Stimulated activated naive CD8-positive, alpha-beta T cell treated with anti-CD3 and anti-CD28 coated beads, Interleukin-15, amount 100 ng/mL, for 72 hours (primary cell): ENCODE data around the gene NPC1L1.

Experiments
- ATAC-seq: fragments of 150-1000 bp; cut with Tn5 transposase; 2 replicates; pipeline ENCODE4 v1.10.0; 2021; ENCODE audit warnings: mild to moderate bottlenecking, moderate library complexity
- DNase-seq, 2 donors: peaks; one replicate each; pipeline ENCODE4 v3.0.0; 2021 to 2022
- H3K27ac Mint-ChIP-seq, 2 donors: one replicate each; pipeline ENCODE4 v1.8.0; 2022; ENCODE audit warnings: mild to moderate bottlenecking in 2 of 2, mixed read lengths in 2 of 2, moderate library complexity in 2 of 2
- H3K27me3 Mint-ChIP-seq: one replicate; pipeline ENCODE4 v1.8.0; 2022; ENCODE audit warnings: mixed read lengths
- H3K4me1 Mint-ChIP-seq: one replicate; pipeline ENCODE4 v1.8.0; 2022; ENCODE audit warnings: mild to moderate bottlenecking, mixed read lengths
- H3K4me3 Mint-ChIP-seq, 2 donors: one replicate each; pipeline ENCODE4 v1.8.0; 2022; ENCODE audit warnings: mild to moderate bottlenecking in 2 of 2, mixed read lengths in 2 of 2, moderate library complexity in 1 of 2
- H3K9me3 Mint-ChIP-seq, 2 donors: one replicate each; pipeline ENCODE4 v1.8.0; 2022; ENCODE audit warnings: mixed read lengths in 2 of 2

NPC1L1 gene

DNA sequence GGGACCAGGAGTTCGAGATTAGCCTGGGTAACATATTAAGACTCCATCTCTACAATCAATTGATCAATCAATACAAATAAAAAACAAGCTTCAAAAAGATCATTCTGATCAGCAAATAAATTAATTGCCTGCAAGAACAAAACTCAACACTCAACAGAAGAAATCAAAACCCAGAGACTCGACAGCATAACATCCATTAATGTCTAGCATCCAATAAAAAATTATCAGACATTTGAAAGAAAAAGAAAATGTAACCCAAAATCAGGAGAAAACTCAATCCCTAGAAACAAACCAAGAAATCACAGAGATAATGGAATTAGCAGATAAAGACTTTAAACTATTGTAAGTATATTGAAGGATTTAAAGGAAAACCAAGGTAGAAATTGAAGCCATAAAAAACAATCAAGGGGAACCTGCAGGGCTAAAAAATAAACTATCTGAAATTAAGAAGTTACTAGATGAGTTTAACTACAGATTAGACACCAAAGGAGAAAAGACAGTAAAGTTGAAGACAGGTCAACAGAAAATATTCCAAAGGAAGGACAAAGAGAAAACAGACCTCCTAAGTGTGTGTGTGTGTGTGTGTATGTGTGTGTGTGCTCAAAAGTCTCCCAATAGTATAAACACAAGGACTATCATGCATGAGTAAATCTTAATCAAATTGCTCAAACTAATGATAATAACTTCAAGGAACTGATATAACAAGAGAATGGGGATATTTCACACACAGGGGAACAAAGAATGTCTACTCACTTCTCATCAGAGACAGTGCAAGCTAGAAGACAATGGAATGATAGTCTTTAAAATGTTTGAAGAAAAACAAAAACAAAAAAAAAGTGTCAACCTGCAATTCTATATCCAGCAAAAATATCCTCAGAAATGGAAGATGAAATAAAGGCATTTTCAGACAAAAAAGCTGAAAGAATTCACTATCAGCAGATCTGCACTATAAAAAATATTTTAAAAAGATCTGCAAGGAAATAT lies 58.3 kb downstream of the NPC1L1 start:
- Mint-ChIP-seq H3K27ac (no peak overlapping the region), H3K4me1 (peaks cover 53% of the 10 kb centered on the region), H3K4me3 (no peak overlapping the region), H3K9me3 (peaks cover 17 to 21% of the 10 kb centered on the region in 2 donors), H3K27me3 (no peaks in the 10 kb centered on the region)
- ATAC-seq, result no peak
- no peak for DNase-seq

DNA sequence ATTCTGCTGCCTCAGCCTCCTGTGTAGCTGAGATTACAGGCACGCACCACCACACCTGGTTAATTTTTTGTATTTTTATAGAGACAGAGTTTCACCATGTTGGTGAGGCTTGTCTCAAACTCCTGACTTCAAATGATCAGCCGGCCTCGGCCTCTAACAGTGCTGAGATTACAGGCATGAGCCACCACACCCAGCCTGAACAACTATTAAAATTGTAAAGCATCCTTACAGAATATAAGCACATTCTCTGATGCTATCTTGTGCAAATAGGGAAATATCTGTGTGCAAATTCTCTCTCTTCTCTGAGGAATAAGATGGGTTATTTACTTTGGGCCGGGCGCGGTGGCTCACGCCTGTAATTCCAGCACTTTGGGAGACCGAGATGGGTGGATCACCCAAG lies 63.2 kb downstream of the NPC1L1 start:
- H3K4me3 Mint-ChIP-seq, result no peak overlapping the region
- peaks cover 5 to 9% of the 10 kb centered on the region in 2 donors for H3K9me3 Mint-ChIP-seq
- H3K27me3 Mint-ChIP-seq, result no peaks in the 10 kb centered on the region
- ATAC-seq (no peak), DNase-seq (no peak)
- peaks cover 48% of the 10 kb centered on the region for H3K4me1 Mint-ChIP-seq
- H3K27ac Mint-ChIP-seq, result no peak overlapping the region

DNA sequence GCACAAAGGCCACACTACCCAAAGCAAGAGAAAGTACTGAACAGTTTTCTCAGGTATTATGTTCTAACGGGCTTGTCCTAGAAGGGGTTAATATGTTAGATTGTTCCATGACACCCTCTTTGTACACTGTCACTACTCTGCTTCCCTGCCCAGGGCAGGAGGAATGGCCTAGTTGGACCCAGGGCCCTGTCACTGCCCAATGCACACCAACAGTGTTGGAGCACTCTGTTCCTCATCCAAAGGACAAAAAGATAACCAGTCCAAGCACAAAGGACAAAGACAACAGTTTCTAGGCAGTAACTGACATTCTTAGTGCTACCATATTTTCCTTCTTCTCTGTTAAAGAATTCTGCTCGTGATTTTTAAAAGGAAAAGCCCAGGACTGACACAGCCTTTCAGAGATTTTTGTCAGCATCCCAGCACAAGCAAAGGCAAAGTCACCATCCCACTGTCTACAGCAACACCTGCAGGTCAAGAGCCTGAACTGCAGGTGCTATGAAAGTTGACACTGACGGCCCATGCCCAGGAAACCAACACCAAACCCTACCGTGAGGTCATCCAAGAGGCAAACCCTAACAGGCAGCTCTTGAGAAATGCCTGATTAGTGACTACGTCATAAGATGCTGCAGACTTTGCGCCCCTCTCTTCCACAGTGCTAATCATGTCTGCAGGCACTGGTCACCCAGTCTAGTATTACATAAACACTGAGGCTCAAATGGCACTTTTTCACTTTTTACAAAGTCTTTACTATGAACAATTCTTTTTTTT lies 63.9 kb downstream of the NPC1L1 start:
- Mint-ChIP-seq H3K4me1 (peaks cover 46% of the 10 kb centered on the region), H3K27ac (peak overlapping the region in 1 of 2 donors; percentile 44), H3K9me3 (peaks cover 0 to 2% of the 10 kb centered on the region in 2 donors), H3K4me3 (no peak overlapping the region), H3K27me3 (no peaks in the 10 kb centered on the region)
- peak; percentile 97 for ATAC-seq
- DNase-seq, result peak; percentile 54 to 67

DNA sequence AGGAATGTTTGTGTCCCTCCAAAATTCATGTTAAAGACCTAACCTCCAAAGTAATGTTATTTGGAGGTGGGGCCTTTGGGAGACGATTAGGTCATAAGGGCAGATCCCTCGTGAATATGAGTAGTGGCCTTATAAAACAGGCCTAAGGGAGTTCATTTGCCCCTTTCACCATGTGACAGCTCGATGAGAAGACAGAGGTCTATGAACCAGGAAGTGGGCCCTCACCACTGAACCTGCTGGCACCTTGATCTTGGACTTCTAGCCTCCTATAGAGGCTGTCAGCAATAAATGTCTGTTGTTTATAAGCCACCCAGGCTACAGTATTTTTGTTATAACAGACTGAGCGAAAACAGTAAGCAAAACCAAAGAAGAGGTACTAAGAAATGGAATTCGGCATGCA lies 64.8 kb downstream of the NPC1L1 start:
- Mint-ChIP-seq H3K4me3 (no peak overlapping the region), H3K27me3 (no peaks in the 10 kb centered on the region), H3K9me3 (no peaks in the 10 kb centered on the region), H3K4me1 (peaks cover 50% of the 10 kb centered on the region), H3K27ac (peak overlapping the region in 1 of 2 donors; percentile 67)
- ATAC-seq, result no peak
- no peak for DNase-seq

DNA sequence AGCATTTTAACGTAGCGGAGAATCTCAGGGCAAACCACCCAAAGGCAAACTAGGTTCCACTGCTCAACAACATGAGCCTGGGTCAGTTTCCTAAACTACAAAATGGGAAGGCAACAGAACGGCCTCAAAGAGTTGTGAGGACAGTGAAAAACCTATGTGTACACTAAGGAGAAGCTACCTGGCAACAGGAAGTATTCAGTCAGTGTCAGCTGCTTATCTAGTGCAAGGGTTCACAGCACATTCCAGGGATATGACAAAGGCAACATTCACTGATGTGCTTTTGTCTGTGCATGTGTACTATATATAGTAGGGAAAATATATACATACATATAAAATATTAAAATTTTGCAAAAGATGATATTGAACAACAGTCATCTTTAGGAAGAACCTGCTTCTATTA lies 67.8 kb downstream of the NPC1L1 start:
- H3K27ac Mint-ChIP-seq, result no peak overlapping the region
- H3K9me3 Mint-ChIP-seq, result no peaks in the 10 kb centered on the region
- peaks cover 68% of the 10 kb centered on the region for H3K4me1 Mint-ChIP-seq
- no peak for ATAC-seq
- H3K4me3 Mint-ChIP-seq, result no peak overlapping the region
- no peak for DNase-seq
- no peaks in the 10 kb centered on the region for H3K27me3 Mint-ChIP-seq

DNA sequence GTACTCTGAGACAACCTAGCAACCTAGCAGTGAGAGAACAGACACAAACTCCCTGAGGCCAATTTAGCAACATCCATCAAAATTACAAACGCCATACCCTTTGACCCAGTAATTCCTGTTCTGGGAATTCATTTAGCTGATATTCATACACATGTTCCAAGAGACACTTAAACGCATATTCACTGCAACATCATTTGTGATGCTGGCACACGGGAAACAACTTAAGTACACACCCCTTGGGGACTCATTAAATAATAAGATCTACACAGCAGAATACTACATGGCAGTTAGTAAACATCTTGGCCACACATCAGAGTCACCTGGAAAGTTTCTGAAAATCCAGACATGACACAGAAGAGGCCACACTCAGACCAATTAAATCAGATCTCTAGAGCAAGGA lies 68.3 kb downstream of the NPC1L1 start:
- H3K27me3 Mint-ChIP-seq, result no peaks in the 10 kb centered on the region
- H3K9me3 Mint-ChIP-seq, result no peaks in the 10 kb centered on the region
- H3K4me1 Mint-ChIP-seq, result peaks cover 73% of the 10 kb centered on the region
- no peak for DNase-seq
- H3K4me3 Mint-ChIP-seq, result no peak overlapping the region
- no peak for ATAC-seq
- H3K27ac Mint-ChIP-seq, result no peak overlapping the region

DNA sequence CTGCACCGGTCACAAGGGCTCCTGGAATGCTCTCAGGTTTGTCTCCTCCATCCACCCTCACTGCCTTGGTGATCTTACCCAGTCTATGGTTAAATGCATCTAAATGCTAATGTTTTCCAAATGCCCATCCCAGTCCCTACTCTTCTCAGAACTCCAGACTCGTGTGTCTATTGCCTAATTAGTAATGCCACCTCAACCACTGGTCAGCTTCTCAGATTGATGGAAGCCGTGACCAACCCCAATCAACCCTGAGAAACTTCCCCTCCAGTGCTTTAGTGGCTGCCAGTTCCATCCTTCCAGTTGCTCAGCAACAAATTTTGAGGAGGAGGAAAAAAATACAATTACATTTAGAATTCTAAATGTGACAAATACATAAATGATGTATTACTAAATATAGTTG lies 69.3 kb downstream of the NPC1L1 start:
- no peaks in the 10 kb centered on the region for H3K27me3 Mint-ChIP-seq
- H3K27ac Mint-ChIP-seq, result no peak overlapping the region
- DNase-seq (no peak), ATAC-seq (no peak)
- H3K9me3 Mint-ChIP-seq, result no peaks in the 10 kb centered on the region
- peaks cover 74% of the 10 kb centered on the region for H3K4me1 Mint-ChIP-seq
- no peak overlapping the region for H3K4me3 Mint-ChIP-seq

DNA sequence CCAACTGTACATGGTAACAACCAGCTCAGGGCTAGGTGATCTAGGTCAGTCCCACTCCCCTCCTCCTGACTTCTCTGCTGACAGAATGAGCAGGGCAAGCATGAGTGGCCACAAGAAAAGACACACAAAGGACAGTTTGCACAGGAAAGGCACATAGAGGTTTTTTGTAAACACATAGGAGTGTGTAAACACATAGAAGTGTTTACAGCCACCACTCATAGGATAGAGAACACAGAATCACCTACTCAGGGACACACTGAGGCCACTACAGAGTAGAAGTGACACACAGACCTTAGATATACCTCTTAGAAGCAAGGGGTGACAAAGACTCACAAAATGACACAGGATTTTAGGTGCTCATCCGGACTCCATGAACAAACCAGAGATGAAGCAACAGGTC lies 69.7 kb downstream of the NPC1L1 start:
- Mint-ChIP-seq H3K4me3 (no peak overlapping the region), H3K27me3 (no peaks in the 10 kb centered on the region), H3K4me1 (peaks cover 74% of the 10 kb centered on the region), H3K9me3 (no peaks in the 10 kb centered on the region), H3K27ac (no peak overlapping the region)
- ATAC-seq (no peak), DNase-seq (no peak)

DNA sequence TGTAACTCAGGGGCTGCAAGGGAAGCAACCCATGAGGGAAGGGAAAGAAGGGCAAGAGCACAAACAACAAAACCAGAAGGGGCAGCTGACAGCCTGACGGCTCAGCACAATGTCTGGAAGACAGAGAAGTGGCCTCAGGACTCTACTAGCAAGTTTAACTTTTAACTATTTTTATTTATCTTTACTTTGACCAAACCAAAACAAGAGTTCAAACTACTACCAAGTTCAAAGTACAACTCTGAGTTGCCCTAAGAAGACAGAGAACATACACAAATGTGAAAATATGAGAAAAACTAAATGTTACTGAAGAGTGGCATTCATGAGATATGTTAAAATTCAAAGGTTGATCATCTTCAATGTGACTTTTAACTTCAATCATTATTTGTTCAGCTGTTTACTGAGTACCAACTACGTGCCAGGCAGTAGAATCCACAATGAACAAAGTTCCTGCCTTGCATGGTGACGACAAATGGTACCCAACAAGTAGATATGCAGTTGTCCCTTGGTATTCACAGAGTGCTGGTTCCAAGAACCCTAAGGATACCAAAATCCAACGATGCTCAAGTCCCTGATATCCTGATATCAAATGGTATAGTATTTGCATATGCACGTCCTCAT lies 70.4 kb downstream of the NPC1L1 start:
- ATAC-seq, result no peak
- H3K4me1 Mint-ChIP-seq, result peaks cover 77% of the 10 kb centered on the region
- H3K9me3 Mint-ChIP-seq, result no peaks in the 10 kb centered on the region
- no peak overlapping the region for H3K27ac Mint-ChIP-seq
- H3K4me3 Mint-ChIP-seq, result no peak overlapping the region
- H3K27me3 Mint-ChIP-seq, result no peaks in the 10 kb centered on the region
- no peak for DNase-seq

DNA sequence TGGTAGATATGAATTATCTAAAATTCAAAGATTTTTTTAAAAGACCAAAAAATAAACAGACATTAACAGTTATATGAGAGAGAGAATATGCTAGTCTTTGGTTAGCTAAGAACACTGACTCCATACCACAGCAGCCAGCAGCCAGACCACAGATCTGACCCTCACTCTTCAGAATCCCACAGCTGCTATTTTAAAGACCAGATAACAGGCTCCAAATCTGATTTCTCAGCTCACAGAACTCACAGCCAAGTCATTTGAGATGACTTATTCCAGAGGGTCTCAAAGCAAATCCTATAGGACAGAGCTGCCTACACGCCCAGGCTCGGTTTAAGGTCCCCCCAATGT lies 71.0 kb downstream of the NPC1L1 start:
- no peaks in the 10 kb centered on the region for H3K9me3 Mint-ChIP-seq
- H3K4me3 Mint-ChIP-seq, result no peak overlapping the region
- H3K27ac Mint-ChIP-seq, result no peak overlapping the region
- no peak for DNase-seq
- no peaks in the 10 kb centered on the region for H3K27me3 Mint-ChIP-seq
- peaks cover 77% of the 10 kb centered on the region for H3K4me1 Mint-ChIP-seq
- no peak for ATAC-seq

DNA sequence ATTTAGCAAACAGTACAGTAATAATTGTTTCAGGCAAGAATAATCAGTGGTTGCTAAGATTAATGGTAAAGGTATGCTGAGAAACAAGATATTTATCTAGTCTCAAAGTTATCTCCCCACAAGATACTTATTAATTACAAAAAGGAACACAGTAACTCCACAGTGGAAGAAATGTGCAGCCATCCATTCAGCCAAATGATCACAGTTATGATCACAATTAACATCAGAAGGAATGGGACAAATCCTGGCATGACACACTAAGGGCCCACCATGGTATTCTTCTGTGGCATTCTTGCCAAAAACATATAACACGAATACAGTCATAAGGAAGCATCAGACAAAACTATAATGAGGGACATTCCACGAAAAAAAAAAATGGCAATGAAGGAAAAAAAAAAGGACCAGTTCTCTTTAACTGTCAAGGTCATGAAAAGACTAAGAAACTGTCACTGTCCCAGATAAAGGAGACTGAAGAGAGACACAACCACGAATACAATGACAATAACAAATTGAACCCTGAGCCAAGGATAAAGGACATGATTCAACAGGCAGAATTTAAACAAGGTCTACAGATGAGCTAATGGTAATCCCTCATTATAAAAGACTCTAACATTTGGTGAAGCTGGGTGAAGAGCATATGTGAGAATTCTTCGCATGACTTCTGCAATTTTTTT lies 71.5 kb downstream of the NPC1L1 start:
- DNase-seq (no peak), ATAC-seq (no peak)
- peak overlapping the region in 1 of 2 donors; percentile 47 for H3K27ac Mint-ChIP-seq
- H3K4me3 Mint-ChIP-seq, result no peak overlapping the region
- no peaks in the 10 kb centered on the region for H3K27me3 Mint-ChIP-seq
- peaks cover 78% of the 10 kb centered on the region for H3K4me1 Mint-ChIP-seq
- no peaks in the 10 kb centered on the region for H3K9me3 Mint-ChIP-seq

DNA sequence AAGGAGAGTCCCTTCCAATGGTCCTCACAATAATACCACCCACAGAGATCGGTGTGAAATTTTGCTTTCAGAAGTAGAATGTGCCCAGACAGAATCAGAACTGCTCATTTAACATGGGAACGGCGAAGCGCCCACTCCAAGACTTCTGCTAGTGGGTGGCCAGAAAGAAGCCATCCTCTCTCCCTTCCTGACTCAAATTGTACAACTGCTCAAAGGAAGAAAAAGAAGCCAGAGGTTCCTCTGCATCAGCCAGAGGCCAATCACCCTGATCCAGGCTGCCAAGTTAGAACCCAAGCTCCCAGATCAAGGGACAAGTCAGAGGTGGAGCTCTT lies 73.9 kb downstream of the NPC1L1 start:
- no peak for ATAC-seq
- H3K4me3 Mint-ChIP-seq, result no peak overlapping the region
- DNase-seq, result no peak
- H3K27ac Mint-ChIP-seq, result no peak overlapping the region
- H3K27me3 Mint-ChIP-seq, result no peaks in the 10 kb centered on the region
- peaks cover 83% of the 10 kb centered on the region for H3K4me1 Mint-ChIP-seq
- H3K9me3 Mint-ChIP-seq, result no peaks in the 10 kb centered on the region

DNA sequence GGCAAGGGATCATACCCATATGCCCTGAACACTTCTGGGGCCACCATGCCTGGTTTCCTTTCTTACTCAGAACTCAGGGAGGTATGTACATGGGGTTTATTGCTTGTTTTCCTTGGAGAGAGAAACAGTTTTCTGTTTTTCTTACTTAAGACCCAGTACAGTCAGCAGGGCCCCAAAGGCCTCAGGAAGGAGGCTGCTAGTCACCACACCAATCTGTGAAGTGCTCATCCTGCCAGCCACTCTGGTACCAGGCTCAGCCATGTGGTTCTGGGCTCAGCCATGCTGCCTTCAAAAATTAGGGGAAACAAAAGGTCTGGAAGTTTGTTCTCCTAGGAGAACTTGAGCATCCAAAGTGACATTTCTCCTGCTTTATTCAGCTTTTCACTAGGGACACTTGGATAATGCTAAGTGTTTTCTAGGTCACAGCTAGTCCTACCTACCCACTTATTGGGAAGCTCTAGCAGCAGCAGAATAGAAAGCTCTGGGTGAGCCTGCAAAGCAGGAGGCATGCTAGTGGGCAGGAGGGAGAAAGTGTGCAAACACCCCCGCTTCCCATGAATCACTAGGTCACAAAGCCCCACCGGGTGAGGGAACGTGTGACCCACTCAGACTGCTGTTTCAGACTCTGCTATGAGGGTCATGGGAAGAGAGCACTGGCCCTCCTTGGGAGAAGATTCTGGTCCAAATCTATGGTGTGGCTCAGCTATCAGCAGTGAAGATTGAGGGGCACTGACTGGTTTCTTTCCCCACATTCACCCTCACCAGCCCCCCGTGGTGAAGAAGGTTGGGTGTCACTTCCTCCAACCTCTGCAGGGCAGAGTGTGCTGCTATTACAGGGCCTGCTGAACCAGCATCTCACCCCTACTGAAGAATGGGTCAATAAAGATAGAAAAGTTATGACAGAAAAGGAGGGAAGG lies 74.6 kb downstream of the NPC1L1 start:
- no peak overlapping the region for H3K27ac Mint-ChIP-seq
- no peak for DNase-seq
- H3K4me3 Mint-ChIP-seq, result peak overlapping the region in 1 of 2 donors; percentile 39
- peaks cover 84% of the 10 kb centered on the region for H3K4me1 Mint-ChIP-seq
- peak; percentile 41 for ATAC-seq
- no peaks in the 10 kb centered on the region for H3K9me3 Mint-ChIP-seq
- H3K27me3 Mint-ChIP-seq, result no peaks in the 10 kb centered on the region

DNA sequence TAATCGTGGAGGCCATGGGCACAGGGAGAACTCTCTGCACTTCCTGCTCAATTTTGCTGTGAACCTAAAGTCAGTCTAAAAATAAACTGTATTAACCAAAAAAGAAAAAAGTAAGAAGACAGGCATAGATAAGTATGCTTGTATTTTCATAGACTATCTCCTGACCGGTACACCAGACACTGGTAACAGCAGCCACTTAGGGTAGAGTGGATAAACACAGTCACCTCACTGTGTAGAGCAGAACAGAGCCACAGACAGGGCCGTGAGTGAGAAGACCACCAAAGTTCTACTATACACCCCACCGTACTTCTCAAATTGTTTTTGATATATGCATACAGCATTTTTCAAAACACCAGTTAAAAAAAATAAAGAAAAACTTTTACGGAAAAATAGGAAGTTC lies 75.6 kb downstream of the NPC1L1 start:
- no peak for ATAC-seq
- peak overlapping the region in 1 of 2 donors; percentile 45 for H3K27ac Mint-ChIP-seq

More for the DNA sequence above, 75.6 kb downstream of the NPC1L1 start:
- Mint-ChIP-seq H3K4me3 (no peak overlapping the region), H3K27me3 (no peaks in the 10 kb centered on the region), H3K4me1 (peaks cover 90% of the 10 kb centered on the region), H3K9me3 (no peaks in the 10 kb centered on the region)
- DNase-seq, result no peak
